HEK293 (cell line): ENCODE results near the gene AARSD1.

Source experiments
- CTCF ChIA-PET: fragments of 350-600 bp; formaldehyde crosslinking; extraction: SDS; loops from one replicate; lab custom pipeline; 2021; ENCODE audit warnings: antibody characterized with exemption; lab: Yijun Ruan, JAX
- POLR2A ChIA-PET: fragments of 300-600 bp; formaldehyde crosslinking; extraction: SDS; loops from one replicate; lab custom pipeline; 2020; ENCODE audit warnings: antibody characterized with exemption, inconsistent platforms; lab: Yijun Ruan, JAX
- H3K27ac ChIP-seq: fragments of 200-500 bp; sonication (Bioruptor generic); 2 replicates; pipeline ENCODE4 v1.5.1; 2014; ENCODE audit warnings: low read depth, low read length, control low read depth, inconsistent platforms; ENCODE audit errors: extremely low read depth
- H3K36me3 ChIP-seq, 2 experiments: fragments of 200-500 bp in 1 of 2; sonication (Bioruptor generic) in 1 of 2; 1 replicate in 1 of 2; 2 replicates in 1 of 2; pipeline ENCODE4 v1.5.1; 2014 to 2017; ENCODE audit warnings: inconsistent platforms in 2 of 2, low read length in 2 of 2; ENCODE audit not compliant: control insufficient read depth in 2 of 2, insufficient read depth in 1 of 2
- H3K4me1 ChIP-seq: fragments of 200-500 bp; sonication (Bioruptor generic); 2 replicates; pipeline ENCODE4 v1.5.1; 2014; ENCODE audit warnings: mild to moderate bottlenecking, low read length, inconsistent platforms; ENCODE audit not compliant: control insufficient read depth, insufficient read depth
- H3K4me3 ChIP-seq: 2 replicates; pipeline ENCODE4 v1.5.1; 2011; ENCODE audit warnings: low read depth, mild to moderate bottlenecking, control low read depth, low read length, moderate library complexity
- H3K9me3 ChIP-seq: fragments of 200-500 bp; sonication (Bioruptor generic); 2 replicates; pipeline ENCODE4 v1.5.1; 2014; ENCODE audit warnings: low read depth, low read length, inconsistent platforms; ENCODE audit not compliant: control insufficient read depth, insufficient read depth
- CTCF ChIP-seq: fragments of 450-650 bp; formaldehyde crosslinking; IDR thresholded peaks from 2 replicates; pipeline ENCODE4 v1.5.1; 2016; ENCODE audit warnings: missing biosample characterization, missing genetic modification characterization
- EGR2 ChIP-seq: fragments of 450-650 bp; formaldehyde crosslinking; IDR thresholded peaks from 2 replicates; pipeline ENCODE4 v1.5.1; 2016; ENCODE audit warnings: low read depth, missing biosample characterization, missing genetic modification characterization
- GLIS2 ChIP-seq: fragments of 450-650 bp; formaldehyde crosslinking; IDR thresholded peaks from 2 replicates; pipeline ENCODE4 v1.5.1; 2016; ENCODE audit warnings: missing biosample characterization, missing genetic modification characterization
- KLF1 ChIP-seq: fragments of 450-650 bp; formaldehyde crosslinking; IDR thresholded peaks from 2 replicates; pipeline ENCODE4 v1.5.1; 2016; ENCODE audit warnings: missing biosample characterization, missing genetic modification characterization
- KLF17 ChIP-seq: fragments of 450-650 bp; formaldehyde crosslinking; IDR thresholded peaks from 2 replicates; pipeline ENCODE4 v1.5.1; 2016; ENCODE audit warnings: missing biosample characterization, missing genetic modification characterization
- SCRT2 ChIP-seq: fragments of 450-650 bp; formaldehyde crosslinking; IDR thresholded peaks from 2 replicates; pipeline ENCODE4 v1.5.1; 2016; ENCODE audit warnings: missing biosample characterization, missing genetic modification characterization
- YY2 ChIP-seq: fragments of 450-650 bp; formaldehyde crosslinking; IDR thresholded peaks from 2 replicates; pipeline ENCODE4 v1.5.1; 2016; ENCODE audit warnings: missing biosample characterization, missing genetic modification characterization
- ZBTB11 ChIP-seq: fragments of 450-650 bp; formaldehyde crosslinking; conservative IDR thresholded peaks from 2 replicates; pipeline ENCODE4 v1.5.1; 2016; ENCODE audit warnings: low read depth, missing biosample characterization, missing genetic modification characterization
- ZBTB17 ChIP-seq: fragments of 450-650 bp; formaldehyde crosslinking; IDR thresholded peaks from 2 replicates; pipeline ENCODE4 v1.5.1; 2016; ENCODE audit warnings: missing biosample characterization, missing genetic modification characterization
- ZBTB20 ChIP-seq: fragments of 450-650 bp; formaldehyde crosslinking; IDR thresholded peaks from 2 replicates; pipeline ENCODE4 v1.5.1; 2016; ENCODE audit warnings: missing biosample characterization, missing genetic modification characterization
- ZBTB21 ChIP-seq: fragments of 450-650 bp; formaldehyde crosslinking; IDR thresholded peaks from 2 replicates; pipeline ENCODE4 v1.5.1; 2017; ENCODE audit warnings: missing biosample characterization, missing genetic modification characterization
- ZBTB8A ChIP-seq: fragments of 450-650 bp; formaldehyde crosslinking; IDR thresholded peaks from 2 replicates; pipeline ENCODE4 v1.5.1; 2016; ENCODE audit warnings: missing biosample characterization, missing genetic modification characterization
- ZEB2 ChIP-seq: fragments of 450-650 bp; formaldehyde crosslinking; IDR thresholded peaks from 2 replicates; pipeline ENCODE4 v1.5.1; 2016; ENCODE audit warnings: missing biosample characterization, missing genetic modification characterization
- ZFP69B ChIP-seq: fragments of 450-650 bp; formaldehyde crosslinking; IDR thresholded peaks from 2 replicates; pipeline ENCODE4 v1.5.1; 2016; ENCODE audit warnings: missing biosample characterization, missing genetic modification characterization
- ZNF148 ChIP-seq: fragments of 450-650 bp; formaldehyde crosslinking; IDR thresholded peaks from 2 replicates; pipeline ENCODE4 v1.5.0; 2017; ENCODE audit warnings: missing biosample characterization, missing genetic modification characterization, borderline replicate concordance
- ZNF2 ChIP-seq: fragments of 450-650 bp; formaldehyde crosslinking; IDR thresholded peaks from 2 replicates; pipeline ENCODE4 v1.5.1; 2016; ENCODE audit warnings: missing biosample characterization, missing genetic modification characterization
- ZNF239 ChIP-seq: fragments of 450-650 bp; formaldehyde crosslinking; IDR thresholded peaks from 2 replicates; pipeline ENCODE4 v1.5.1; 2016; ENCODE audit warnings: missing biosample characterization, missing genetic modification characterization
- ZNF302 ChIP-seq: fragments of 450-650 bp; formaldehyde crosslinking; IDR thresholded peaks from 2 replicates; pipeline ENCODE4 v1.5.1; 2016; ENCODE audit warnings: missing biosample characterization, missing genetic modification characterization, low read depth
- ZNF366 ChIP-seq: fragments of 450-650 bp; formaldehyde crosslinking; conservative IDR thresholded peaks from 2 replicates; pipeline ENCODE4 v1.5.1; 2016; ENCODE audit warnings: missing biosample characterization, missing genetic modification characterization
- ZNF48 ChIP-seq: fragments of 450-650 bp; formaldehyde crosslinking; IDR thresholded peaks from 2 replicates; pipeline ENCODE4 v1.5.1; 2016; ENCODE audit warnings: missing biosample characterization, missing genetic modification characterization
- ZNF501 ChIP-seq: fragments of 450-650 bp; formaldehyde crosslinking; IDR thresholded peaks from 2 replicates; pipeline ENCODE4 v1.5.1; 2016; ENCODE audit warnings: missing biosample characterization, missing genetic modification characterization
- ZNF521 ChIP-seq: fragments of 450-650 bp; formaldehyde crosslinking; IDR thresholded peaks from 2 replicates; pipeline ENCODE4 v1.5.1; 2017; ENCODE audit warnings: missing biosample characterization, mild to moderate bottlenecking, missing genetic modification characterization
- ZNF530 ChIP-seq: fragments of 450-650 bp; formaldehyde crosslinking; IDR thresholded peaks from 2 replicates; pipeline ENCODE4 v1.5.1; 2016; ENCODE audit warnings: low read depth, missing biosample characterization, missing genetic modification characterization
- ZNF580 ChIP-seq: fragments of 450-650 bp; formaldehyde crosslinking; IDR thresholded peaks from 2 replicates; pipeline ENCODE4 v1.5.1; 2016; ENCODE audit warnings: missing biosample characterization, missing genetic modification characterization
- ZNF629 ChIP-seq: fragments of 450-650 bp; formaldehyde crosslinking; IDR thresholded peaks from 2 replicates; pipeline ENCODE4 v1.5.1; 2017; ENCODE audit warnings: missing biosample characterization, missing genetic modification characterization
- ZNF76 ChIP-seq: fragments of 450-650 bp; formaldehyde crosslinking; IDR thresholded peaks from 2 replicates; pipeline ENCODE4; 2016; ENCODE audit warnings: low read depth, missing biosample characterization, missing genetic modification characterization, borderline replicate concordance
- ZNF785 ChIP-seq: fragments of 450-650 bp; formaldehyde crosslinking; IDR thresholded peaks from 2 replicates; pipeline ENCODE4 v1.5.1; 2016; ENCODE audit warnings: missing biosample characterization, missing genetic modification characterization
- ZSCAN4 ChIP-seq: fragments of 450-650 bp; formaldehyde crosslinking; IDR thresholded peaks from 2 replicates; pipeline ENCODE4 v1.5.1; 2017; ENCODE audit warnings: missing biosample characterization, missing genetic modification characterization

Gene AARSD1

GRCh38 chr17:42980766-42981397, 16.6 kb upstream of the AARSD1 start:
- CTCF ChIA-PET: interaction anchor here (0.6 to 1.0 kb wide), 2 partner anchors 14 to 17 kb away, joined by 3 read pairs; partner anchors contain the start of gene RPL27
- peak overlapping the region; percentile 78 for H3K27ac ChIP-seq
- H3K4me3 ChIP-seq: peak overlapping the region; percentile 85
- peak; percentile 90 for TF ChIP-seq ZBTB17
- no peak for TF ChIP-seq ZNF302 (tag by site-specific recombination)
- TF ChIP-seq ZBTB21 (tag by site-specific recombination): peak; percentile 61; the same call in 1 of the 2 replicates
- peak; percentile 90 for TF ChIP-seq ZBTB20 (tag by site-specific recombination)
- TF ChIP-seq ZEB2: peak; percentile 51
- no peak for TF ChIP-seq ZNF530
- no peak for TF ChIP-seq GLIS2 (tag by site-specific recombination)
- TF ChIP-seq ZNF239 (tag by site-specific recombination): no peak
- peak; percentile 86 for TF ChIP-seq ZNF76 (tag by site-specific recombination)
- no peak for TF ChIP-seq ZNF2 (tag by site-specific recombination)
- TF ChIP-seq ZNF148 (tag by site-specific recombination): no peak
- TF ChIP-seq ZSCAN4 (tag by site-specific recombination): peak; percentile 20; the same call in 1 of the 2 replicates
- peak; percentile 65 for TF ChIP-seq ZNF629 (tag by site-specific recombination)
- TF ChIP-seq ZNF48 (tag by site-specific recombination): no peak
- peak; percentile 34; the same call in 1 of the 2 replicates for TF ChIP-seq ZBTB11 (tag by site-specific recombination)
- TF ChIP-seq ZBTB8A (tag by site-specific recombination): 0 out of 2 replicates have a peak, but pooled peaks have one; percentile 5
- TF ChIP-seq ZFP69B (tag by site-specific recombination): peak; percentile 57; the same call in 1 of the 2 replicates
- TF ChIP-seq ZNF366: peak; percentile 68
- peak; percentile 90 for TF ChIP-seq ZNF580 (tag by site-specific recombination)
- TF ChIP-seq ZNF785 (tag by site-specific recombination): no peak
- peak; percentile 81 for TF ChIP-seq CTCF (tag by site-specific recombination)
- TF ChIP-seq YY2: 0 out of 2 replicates have a peak, but pooled peaks have one; percentile 15
- TF ChIP-seq ZNF501 (tag by site-specific recombination): peak; percentile 77
- TF ChIP-seq SCRT2 (tag by site-specific recombination): no peak; the same call in 1 of the 2 replicates
- TF ChIP-seq EGR2 (tag by site-specific recombination): peak; percentile 51
- TF ChIP-seq KLF17: no peak; the same call in 1 of the 2 replicates
- TF ChIP-seq KLF1 (tag by site-specific recombination): peak; percentile 45; the same call in 1 of the 2 replicates
- TF ChIP-seq ZNF521 (tag by site-specific recombination): no peak

More at GRCh38 chr17:42980766-42981397, 16.6 kb upstream of the AARSD1 start:
- Histone ChIP-seq H3K36me3 (peaks cover 9 to 16% of the 10 kb centered on the region in 2 experiments), H3K9me3 (no peaks in the 10 kb centered on the region), H3K4me1 (peaks cover 10% of the 10 kb centered on the region)
- POLR2A ChIA-PET: interaction anchor here (2.2 to 4.2 kb wide), 2 partner anchors 15 to 17 kb away, joined by 7 to 26 read pairs; partner anchors contain the start of gene RPL27
